ENCODE data around the gene SRGAP1.
"Not testable (repeated sequence)": the region's sequence is repeated elsewhere in the genome, so short reads cannot be mapped to it uniquely, and the experiment has no call there.

Gene SRGAP1

GRCh38 chr12:64092507-64093196 lies 248.2 kb downstream of the SRGAP1 start:
- no peak for DNase-seq

DNA sequence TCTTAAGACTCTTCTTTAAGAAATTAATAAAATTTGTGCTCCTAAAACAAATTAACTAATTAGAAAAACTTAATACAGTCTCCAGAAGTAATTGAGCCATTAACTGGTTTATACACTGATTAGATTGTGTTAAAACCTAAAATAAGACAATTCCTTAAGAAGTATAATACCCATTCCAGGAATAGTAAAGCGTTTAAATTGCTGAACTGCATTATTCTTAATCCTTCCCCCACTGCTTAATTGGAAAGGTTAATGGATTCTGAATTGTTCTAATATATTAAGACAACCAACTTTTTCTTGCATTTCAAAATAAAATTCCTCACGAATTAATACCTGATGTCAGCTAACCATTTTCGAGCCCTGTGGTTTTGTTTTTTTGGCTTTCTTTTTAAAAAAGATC lies 249.2 kb downstream of the SRGAP1 start:
- no peak for DNase-seq

GRCh38 chr12:64097366-64098105 lies 253.0 kb downstream of the SRGAP1 start:
- DNase-seq: no peak

DNA sequence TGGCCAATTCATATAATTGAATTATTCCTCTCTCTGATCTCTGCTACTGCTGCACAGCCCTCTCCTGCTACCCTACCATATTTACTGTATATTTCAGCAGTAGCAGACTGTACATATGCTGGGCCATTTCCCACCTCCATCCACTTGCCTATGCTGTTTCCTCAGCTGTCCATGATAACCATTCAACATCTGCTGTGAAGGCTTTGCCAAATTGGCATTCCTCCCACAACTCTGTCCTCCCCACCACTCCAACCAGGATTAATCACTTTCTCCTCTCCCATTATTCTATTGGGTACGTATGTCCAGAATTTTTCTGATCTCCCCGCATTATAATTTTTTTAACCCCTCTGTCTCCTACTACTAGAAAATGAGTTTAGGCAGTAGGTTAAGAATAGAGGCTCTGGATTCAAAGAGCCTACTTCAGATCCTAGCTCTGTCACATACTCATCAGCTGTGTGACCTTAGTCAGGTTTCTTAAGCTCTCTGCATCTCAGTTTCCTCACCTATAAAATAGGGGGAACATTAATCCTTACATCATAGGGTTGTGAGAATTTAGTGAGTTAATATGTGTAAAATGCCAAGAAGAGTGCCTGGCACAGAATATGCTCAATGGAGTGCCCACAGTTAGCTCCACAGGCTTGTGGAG lies 254.3 kb downstream of the SRGAP1 start:
- DNase-seq: no peak

DNA sequence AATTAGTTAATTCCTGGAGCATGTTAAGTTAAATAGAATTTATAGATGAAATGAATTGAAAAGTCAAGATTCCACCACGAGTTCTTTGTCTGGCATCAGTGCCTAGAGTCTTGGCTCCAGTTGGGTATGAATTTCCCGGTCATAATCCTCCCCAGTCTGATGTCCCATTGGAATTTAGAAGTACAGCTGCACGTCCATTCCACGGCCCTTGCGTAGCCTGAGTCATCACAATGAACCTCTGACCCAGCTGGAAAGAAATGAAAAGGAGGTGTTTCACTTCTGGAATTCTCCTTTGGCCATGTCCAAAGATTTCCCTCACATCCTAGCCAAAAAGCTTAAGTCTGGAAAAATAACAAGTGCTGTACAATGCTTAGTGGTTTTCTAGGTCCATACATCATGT lies 254.9 kb downstream of the SRGAP1 start:
- DNase-seq: no peak

DNA sequence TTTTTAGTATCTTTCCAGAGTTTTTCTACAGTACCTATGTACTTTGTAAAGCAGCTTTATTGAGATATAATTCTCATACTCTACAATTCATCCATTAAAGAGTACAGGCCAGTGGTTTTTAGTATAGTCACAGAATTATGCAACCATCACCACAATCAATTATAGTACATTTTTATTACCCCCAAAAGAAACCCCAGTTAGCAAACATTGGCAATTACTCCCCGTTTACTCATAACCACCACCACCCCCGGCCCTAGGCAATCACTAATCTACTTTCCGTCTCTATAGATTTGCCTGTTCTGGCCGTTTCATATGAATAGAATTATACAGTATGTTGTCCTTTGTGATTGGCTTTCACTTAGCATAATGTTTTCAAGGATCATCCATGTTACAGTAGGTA lies 257.8 kb downstream of the SRGAP1 start:
- DNase-seq: no peak

DNA sequence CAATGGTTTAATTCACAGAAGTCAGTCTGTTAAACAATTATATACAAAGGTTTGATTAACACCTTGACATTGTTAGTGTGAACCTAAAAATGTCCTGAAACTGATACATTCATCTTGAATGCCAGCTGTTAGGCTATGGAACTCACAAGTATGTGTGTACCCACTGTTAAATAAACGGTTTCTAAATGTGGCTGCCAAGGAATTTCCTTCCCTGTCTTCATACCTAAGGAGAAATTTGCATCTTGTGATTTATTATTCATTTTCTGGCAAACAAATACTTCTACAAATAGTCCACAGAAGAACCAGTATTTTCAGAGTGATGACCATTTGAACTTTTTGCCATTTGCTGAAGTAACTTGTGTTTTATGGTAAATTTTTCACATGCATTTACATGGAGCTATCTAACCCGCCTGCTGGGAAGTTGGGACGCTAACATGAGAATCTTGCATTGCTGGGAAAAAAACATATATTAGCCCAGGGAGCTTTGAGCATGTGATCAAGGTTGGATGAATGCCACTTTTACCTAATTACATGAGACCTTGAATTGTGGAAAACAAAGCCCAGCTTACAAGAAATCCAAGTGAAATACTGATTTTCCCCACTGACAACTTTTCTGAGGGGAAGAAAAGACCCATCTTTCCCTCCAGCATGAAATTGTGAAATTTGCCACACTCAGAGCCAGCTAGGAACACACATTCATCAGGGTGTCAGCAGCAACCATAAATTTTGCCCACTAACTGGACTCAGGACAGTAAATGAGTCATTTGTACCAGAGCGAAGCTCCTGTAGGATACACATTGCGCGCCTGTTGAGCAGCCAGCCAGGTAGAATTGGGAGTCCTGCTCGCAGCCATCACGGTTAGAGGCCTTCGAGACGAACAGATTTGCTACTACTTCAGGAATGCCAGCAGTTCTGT lies 259.6 kb downstream of the SRGAP1 start:
- no peak for DNase-seq

- DNase-seq: no peak
These were observed 260.5 kb downstream of the SRGAP1 start for GRCh38 chr12:64105026-64105425.

- no peak for DNase-seq
These were observed 263.3 kb downstream of the SRGAP1 start for GRCh38 chr12:64107776-64108175.

GRCh38 chr12:64109706-64110105 lies 265.2 kb downstream of the SRGAP1 start:
- no peak for DNase-seq

- DNase-seq: no peak
These were observed 266.4 kb downstream of the SRGAP1 start for GRCh38 chr12:64110864-64111263.

GRCh38 chr12:64116969-64117368 lies 272.5 kb downstream of the SRGAP1 start:
- DNase-seq: no peak

DNA sequence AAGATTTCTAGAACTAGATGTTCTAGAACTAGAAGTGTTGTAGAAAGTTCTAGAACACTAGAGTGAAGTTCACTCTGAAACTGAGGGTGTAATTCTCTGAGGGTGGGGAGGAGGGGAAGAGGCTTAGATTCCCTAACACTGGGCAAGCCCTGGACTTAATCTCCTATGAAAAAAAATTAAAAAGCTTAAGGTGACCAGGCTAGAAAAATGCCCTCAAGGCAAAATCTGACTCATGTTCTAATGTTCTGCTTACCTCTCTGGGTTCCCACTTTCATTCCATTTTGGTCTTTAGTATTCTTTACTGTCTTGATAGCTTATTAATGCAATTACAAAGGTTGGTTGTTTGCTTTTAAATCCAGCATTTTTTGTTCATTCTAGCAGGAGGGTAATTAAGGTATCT lies 276.1 kb downstream of the SRGAP1 start:
- no peak for DNase-seq

DNA sequence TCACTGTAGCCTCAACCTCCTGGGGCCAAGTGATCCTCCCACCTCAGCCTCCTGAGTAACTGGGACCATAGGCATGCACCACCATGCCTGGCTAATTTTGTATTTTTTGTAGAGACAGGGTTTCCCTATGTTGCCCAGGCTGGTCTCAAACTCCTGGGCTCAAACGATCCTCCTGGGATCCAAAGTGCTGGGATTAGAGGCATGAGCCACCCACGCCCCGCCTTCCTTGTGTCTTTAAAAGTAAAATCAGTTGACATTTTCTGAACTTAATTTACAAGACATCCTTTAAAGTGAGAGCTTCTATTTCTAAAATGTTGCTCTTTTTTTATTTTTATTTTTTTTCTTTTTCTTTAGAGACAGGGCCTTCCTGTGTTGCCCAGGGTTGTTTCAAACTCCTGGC lies 276.6 kb downstream of the SRGAP1 start:
- DNase-seq: not testable (repeated sequence)

- DNase-seq: no peak
These were observed 277.7 kb downstream of the SRGAP1 start for GRCh38 chr12:64122154-64122553.

DNA sequence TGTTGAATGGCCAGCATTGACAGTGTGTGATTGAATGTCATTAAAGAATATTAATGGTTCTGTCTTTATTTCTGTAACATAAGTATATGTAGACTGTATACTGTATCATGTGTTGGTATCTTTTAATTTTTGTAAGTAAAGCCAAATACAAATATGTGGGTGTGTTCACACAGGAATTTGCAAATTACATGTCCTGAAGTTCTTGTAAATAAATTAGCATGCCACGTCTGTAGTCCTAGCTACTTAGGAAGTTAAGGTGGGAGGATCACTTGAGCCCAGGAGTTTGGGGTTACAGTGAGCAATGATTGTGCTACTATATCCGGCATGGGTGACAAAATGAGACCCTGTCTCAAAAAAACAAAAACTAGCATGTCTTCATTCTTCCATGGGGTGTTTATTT lies 278.5 kb downstream of the SRGAP1 start:
- DNase-seq: no peak

DNA sequence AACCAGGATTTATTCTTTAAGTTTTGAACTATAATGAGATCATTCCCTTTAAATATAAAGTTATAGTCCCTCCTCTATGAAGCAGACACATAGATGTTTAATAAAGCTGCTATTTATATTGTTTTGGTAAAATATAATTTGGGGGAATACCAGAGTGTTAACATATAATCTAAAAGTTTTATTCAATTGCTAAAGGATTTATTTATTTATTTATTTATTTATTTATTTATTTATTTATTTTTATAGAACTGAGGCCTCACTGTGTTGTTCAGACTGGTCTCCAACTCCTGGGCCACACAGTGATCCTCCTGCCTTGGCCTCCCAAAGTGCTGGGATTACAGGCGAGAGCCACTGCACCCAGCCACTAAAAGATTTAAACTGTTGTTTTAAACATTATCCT lies 278.9 kb downstream of the SRGAP1 start:
- DNase-seq: no peak

DNA sequence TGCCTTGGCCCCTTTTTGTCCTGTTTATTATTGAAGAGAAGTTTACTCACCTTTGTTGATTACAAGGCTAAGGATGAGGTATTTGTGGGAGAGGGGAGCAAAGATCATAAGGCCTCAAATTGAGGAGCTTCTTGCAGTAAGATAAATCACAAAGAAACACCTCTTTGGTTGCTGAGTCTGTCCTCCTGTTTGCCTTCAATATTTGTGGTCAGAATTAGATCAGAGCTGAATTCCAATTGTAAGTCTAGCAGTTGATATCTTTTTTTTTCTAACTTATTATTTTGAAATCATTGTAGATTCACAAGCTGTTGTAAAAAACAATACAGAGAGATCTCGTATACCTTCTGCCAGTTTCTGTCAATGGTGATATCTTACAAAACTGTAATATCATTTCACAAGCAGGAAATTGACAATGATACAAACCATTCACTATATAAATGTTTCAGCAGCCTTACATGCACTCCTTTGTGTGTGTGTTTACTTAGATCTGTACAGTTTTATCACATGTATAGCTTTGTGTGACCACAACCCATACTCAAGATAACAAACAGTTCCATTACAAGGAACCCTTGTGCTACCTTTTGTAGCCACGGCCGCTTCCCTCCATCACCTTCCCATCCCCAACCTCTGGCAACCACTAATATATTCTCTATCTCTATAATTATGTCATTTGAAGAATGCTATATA lies 280.2 kb downstream of the SRGAP1 start:
- no peak for DNase-seq

DNA sequence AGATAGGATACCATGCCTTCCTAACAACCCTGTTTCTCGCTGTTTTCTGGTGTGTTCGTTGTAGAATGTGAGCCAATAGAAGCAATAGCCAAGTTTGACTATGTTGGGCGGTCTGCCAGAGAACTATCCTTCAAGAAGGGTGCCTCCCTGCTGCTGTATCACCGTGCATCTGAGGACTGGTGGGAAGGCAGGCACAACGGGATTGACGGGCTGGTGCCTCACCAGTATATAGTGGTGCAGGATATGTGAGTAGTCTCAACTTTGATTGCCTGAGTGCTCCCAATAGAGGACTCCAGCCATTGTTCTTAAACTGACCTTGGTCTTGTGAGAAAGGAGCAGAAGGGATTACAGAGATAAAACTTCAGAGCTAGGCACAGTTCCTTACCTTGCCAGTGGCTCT lies 281.4 kb downstream of the SRGAP1 start:
- no peak for DNase-seq

- no peak for DNase-seq
These were observed 283.3 kb downstream of the SRGAP1 start for GRCh38 chr12:64127811-64128210.

- no peak for DNase-seq
These were observed 283.9 kb downstream of the SRGAP1 start for GRCh38 chr12:64128366-64128765.

DNA sequence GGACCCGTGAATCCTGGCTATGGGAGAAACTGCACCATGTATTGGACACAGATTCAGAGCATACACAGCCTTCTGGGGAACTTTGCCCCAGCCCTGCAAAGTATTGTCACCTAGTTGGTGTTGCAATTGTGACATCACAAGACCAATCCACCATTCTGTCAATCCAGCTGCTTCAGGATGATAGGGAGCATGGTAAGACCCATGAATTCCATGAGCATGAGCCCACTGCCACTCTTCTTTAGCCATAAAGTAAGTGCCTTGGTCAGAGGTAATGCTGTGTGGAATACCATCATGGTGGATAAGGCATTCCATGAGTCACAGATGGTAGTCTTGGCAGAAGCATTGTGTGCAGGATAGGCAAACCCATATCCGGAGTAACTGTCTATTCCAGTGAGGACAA lies 286.0 kb downstream of the SRGAP1 start:
- not testable (repeated sequence) for DNase-seq

All from CD4-positive, alpha-beta T cell treated with Interleukin-17A for 4 hours (primary cell).